Measurements from ENCODE around the gene ALDH1B1. TPM values are rescaled to one million over a fixed set of nuclear protein-coding genes. Genes with fewer than 3 reads are reported as not detected.

Gene ALDH1B1
- total and polyA plus RNA-seq, 10 of the 15 experiments (the other 5 are each of a cell fraction or from before 2014, with no cell fraction given) = 8.6 to 38.5 (median 30.9) TPM

DNA sequence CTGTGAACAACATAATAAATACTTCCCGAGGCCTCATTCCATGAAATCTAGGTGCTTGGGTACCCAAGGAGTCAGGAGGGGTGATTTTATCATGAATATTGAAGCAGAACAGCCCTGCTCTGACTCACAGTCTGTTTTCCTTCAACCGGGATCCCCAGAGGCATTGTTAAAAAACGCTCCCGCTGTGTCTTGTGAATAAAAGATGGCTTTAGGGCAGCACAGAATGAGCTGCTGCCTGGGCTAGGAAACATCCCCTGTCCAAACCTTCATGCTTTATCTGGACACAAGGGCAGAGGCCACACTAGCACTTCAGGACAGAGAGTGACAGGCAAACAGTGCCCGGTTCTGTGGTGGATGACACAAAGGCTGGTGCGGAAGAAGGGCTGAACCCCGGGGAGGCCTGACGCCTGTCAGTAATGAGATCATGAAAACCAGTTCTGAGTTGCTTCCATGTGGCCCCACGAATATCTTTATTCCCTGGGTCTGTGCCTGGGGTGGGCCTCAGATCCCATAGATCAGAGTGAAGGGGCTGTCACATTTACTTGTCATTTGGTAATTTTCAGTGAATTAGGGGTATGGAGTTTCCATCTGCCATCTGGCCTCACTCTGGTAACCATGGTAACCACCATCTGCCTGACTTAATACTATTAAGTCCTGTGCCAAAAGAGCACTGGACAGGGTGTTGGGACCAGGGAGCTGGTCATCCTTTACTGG is 29.2 kb downstream of the ALDH1B1 start (continued):
- TF ChIP-seq BHLHE40 (IDR thresholded peaks at IDR 0.05; ENCODE audit: borderline replicate concordance in 1 of 2, low read depth in 2 of 2, low read length in 1 of 2) = no peak

DNA sequence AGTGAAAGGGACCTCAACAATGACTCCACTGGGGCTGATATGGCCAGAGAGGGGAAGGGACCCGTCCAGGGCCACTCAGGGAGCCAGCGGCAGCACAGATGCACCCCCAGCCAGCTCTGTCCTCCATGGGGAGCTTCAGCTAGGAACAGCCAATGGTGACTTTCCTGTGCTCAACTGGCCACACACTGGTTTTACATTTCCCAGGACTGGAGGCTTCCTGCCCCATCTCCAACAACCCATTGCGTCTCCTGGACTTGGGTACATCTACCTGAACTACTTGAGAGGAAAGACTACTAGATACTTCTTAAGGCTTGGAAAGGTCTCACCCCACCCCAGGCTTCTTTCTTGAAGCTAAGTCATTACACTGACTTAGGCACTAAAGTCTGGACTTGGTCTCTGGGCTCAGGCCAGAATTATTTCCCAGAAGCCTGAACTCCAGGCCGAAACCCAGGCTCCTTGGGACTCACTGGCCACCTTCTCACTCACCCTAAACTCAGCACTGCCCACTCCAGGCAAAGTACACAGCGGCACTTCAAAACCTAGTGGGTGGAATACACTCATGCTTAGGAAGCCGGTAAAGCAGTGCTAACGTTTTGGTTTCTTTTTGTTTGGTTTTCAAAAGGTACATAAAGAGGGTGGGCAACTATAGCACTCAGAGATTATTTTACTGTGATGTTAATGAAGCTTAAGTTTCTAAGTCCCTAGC is 30.2 kb downstream of the ALDH1B1 start:
- H3K4me1 ChIP-seq (ENCODE audit: control insufficient read depth, insufficient read depth, low read length) = no peaks in the 10 kb centered on the region
- no peak overlapping the region for H3K4me3 ChIP-seq
- no peaks in the 10 kb centered on the region for H3K79me2 ChIP-seq (ENCODE audit: control insufficient read depth, insufficient read depth, low read length)
- no peak for ATAC-seq
- no peak overlapping the region for H2AFZ ChIP-seq (ENCODE audit: control insufficient read depth, low read depth, low read length)
- peaks cover 3 to 7% of the 10 kb centered on the region in 2 experiments for H3K27me3 ChIP-seq (replicated peaks in 1 of 2; ENCODE audit: control insufficient read depth in 2 of 2, insufficient read depth in 2 of 2, low read length in 1 of 2)
- ChIA-PET SMC1A (ENCODE audit: uncharacterized antibody, unreplicated experiment) (interaction anchor here (1.5 kb wide), 2 partner anchors 9 to 11 kb away, joined by 4 read pairs; no protein-coding TSS in a partner anchor), CTCF (no interaction called here), POLR2A (interaction anchor here (0.5 kb wide), 1 partner anchor 48 kb away, joined by 3 read pairs; no protein-coding TSS in a partner anchor), RAD21 (ENCODE audit: unreplicated experiment) (no interaction called here)
- H3K27ac ChIP-seq (ENCODE audit: control insufficient read depth, insufficient read depth) = no peak overlapping the region
- DNase-seq (ENCODE audit: low read depth, low spot score) = no peak
- 26% methylated on average over 7 of the region's 7 CpGs for WGBS (ENCODE audit: insufficient coverage, insufficient replicate concordance, low lambda C conversion rate, missing lambda C conversion rate)
- FAIRE-seq = no peak
- in situ Hi-C loops (cut with MboI) = no loop called here
- no peaks in the 10 kb centered on the region for H3K9me3 ChIP-seq (replicated peaks; ENCODE audit: control insufficient read depth, insufficient read depth, low read length)
- intact Hi-C loops (cut with micrococcal nuclease; ENCODE audit: unreplicated experiment) = no loop called here
- no peaks in the 10 kb centered on the region for H3K36me3 ChIP-seq (ENCODE audit: control insufficient read depth in 2 of 2, insufficient read depth in 2 of 2, low read length in 1 of 2)
- BruUV-seq (replicated peaks) = no TSS peak
- no peaks in the 10 kb centered on the region for H4K20me1 ChIP-seq (ENCODE audit: control insufficient read depth, insufficient read depth)
- no peak overlapping the region for H3K4me2 ChIP-seq (ENCODE audit: control insufficient read depth, insufficient read depth)
- TF ChIP-seq SP1 (IDR thresholded peaks at IDR 0.05; ENCODE audit: low read depth, low read length) (no peak), NRF1 (conservative IDR thresholded peaks at IDR 0.05; ENCODE audit: low read depth, low read length) (no peak), ZNF384 (IDR thresholded peaks at IDR 0.05; ENCODE audit: borderline replicate concordance, low read depth, low read length) (no peak), ZBED1 (IDR thresholded peaks at IDR 0.05; ENCODE audit: borderline replicate concordance) (no peak), NR2F1 (conservative IDR thresholded peaks at IDR 0.05) (no peak), FOS (IDR thresholded peaks at IDR 0.05; ENCODE audit: borderline replicate concordance, extremely low read depth, insufficient read length) (no peak), ATF7 (IDR thresholded peaks at IDR 0.05; ENCODE audit: low read depth) (no peak), TAF1 (IDR thresholded peaks at IDR 0.05; ENCODE audit: borderline replicate concordance, low read depth, low read length) (no peak), CBFB (IDR thresholded peaks at IDR 0.05; ENCODE audit: low read depth) (no peak)
- TF ChIP-seq, protein P1, sequence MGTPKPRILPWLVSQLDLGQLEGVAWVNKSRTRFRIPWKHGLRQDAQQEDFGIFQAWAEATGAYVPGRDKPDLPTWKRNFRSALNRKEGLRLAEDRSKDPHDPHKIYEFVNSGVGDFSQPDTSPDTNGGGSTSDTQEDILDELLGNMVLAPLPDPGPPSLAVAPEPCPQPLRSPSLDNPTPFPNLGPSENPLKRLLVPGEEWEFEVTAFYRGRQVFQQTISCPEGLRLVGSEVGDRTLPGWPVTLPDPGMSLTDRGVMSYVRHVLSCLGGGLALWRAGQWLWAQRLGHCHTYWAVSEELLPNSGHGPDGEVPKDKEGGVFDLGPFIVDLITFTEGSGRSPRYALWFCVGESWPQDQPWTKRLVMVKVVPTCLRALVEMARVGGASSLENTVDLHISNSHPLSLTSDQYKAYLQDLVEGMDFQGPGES (IDR thresholded peaks at IDR 0.05) = no peak
- TF ChIP-seq, protein P2, sequence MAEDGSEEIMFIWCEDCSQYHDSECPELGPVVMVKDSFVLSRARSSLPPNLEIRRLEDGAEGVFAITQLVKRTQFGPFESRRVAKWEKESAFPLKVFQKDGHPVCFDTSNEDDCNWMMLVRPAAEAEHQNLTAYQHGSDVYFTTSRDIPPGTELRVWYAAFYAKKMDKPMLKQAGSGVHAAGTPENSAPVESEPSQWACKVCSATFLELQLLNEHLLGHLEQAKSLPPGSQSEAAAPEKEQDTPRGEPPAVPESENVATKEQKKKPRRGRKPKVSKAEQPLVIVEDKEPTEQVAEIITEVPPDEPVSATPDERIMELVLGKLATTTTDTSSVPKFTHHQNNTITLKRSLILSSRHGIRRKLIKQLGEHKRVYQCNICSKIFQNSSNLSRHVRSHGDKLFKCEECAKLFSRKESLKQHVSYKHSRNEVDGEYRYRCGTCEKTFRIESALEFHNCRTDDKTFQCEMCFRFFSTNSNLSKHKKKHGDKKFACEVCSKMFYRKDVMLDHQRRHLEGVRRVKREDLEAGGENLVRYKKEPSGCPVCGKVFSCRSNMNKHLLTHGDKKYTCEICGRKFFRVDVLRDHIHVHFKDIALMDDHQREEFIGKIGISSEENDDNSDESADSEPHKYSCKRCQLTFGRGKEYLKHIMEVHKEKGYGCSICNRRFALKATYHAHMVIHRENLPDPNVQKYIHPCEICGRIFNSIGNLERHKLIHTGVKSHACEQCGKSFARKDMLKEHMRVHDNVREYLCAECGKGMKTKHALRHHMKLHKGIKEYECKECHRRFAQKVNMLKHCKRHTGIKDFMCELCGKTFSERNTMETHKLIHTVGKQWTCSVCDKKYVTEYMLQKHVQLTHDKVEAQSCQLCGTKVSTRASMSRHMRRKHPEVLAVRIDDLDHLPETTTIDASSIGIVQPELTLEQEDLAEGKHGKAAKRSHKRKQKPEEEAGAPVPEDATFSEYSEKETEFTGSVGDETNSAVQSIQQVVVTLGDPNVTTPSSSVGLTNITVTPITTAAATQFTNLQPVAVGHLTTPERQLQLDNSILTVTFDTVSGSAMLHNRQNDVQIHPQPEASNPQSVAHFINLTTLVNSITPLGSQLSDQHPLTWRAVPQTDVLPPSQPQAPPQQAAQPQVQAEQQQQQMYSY (CRISPR knock-in tag; IDR thresholded peaks at IDR 0.05) = no peak
- no peak overlapping the region for H3K9ac ChIP-seq (ENCODE audit: control insufficient read depth, insufficient read depth, low read length)
